Cerebellar cortex (tissue), 1 donor: ENCODE measurements around the gene PPWD1.
"Not testable (repeated sequence)": the region's sequence is repeated elsewhere in the genome, so short reads cannot be mapped to it uniquely, and the experiment has no call there.

ENCODE experiments used
- DNase-seq: peaks from one replicate; pipeline ENCODE4 v3.0.0-alpha.2; 2015; ENCODE audit warnings: low spot score

Gene PPWD1

GRCh38 chr5:65562731-65563701 is at the start of gene PPWD1, which contains the start of gene CENPK:
Gene PPWD1, plus strand, starts transcription at chr5:65563296. Its CDS starts 15 bp downstream, at chr5:65563311.
Gene CENPK, minus strand, starts transcription at chr5:65563168. Its CDS starts 8,261 bp downstream, at chr5:65554907.
- peak; percentile 97 for DNase-seq

GRCh38 chr5:65525726-65526125 is 37.4 kb upstream of the PPWD1 start:
- DNase-seq = no peak

DNA sequence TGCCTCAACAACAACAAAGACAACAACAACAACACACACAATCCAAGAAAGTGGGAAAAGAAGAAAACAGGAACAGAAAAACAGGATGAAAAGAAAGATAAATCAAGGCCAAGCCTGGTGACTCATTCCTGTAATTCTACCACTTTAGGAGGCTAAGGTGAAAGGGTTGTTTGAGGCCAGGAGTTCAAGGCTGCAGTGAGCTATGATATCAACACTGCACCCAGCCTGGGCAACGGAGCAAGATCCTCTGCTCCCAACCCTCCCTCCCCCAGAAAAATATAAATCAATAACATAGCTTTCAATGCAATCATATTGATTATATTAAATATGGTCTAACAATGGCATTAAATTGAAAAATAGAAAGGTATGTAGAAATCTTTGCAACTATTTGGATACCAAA is 32.2 kb upstream of the PPWD1 start:
- DNase-seq = no peak

DNA sequence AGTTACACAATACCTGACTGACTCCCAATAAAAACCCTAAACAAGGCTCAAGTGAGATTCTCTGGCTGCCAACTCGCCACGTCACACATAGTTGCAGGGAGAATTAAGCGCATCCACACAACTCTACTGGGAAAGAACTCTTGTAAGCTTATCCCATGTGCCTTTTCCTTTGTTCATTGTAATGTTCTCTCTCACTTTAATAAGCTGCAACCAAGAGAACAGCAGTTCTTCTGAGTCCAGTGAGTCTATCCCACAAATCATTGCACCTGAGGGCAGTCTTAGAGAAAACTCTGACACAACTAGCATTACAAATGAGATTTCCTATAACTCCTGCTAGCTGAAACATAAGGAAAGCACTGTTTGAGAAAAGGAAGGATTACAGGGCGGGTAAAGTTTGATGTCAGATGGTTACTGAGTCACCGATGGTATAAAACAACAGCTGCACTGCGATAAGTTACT is 27.5 kb upstream of the PPWD1 start:
- DNase-seq = no peak

DNA sequence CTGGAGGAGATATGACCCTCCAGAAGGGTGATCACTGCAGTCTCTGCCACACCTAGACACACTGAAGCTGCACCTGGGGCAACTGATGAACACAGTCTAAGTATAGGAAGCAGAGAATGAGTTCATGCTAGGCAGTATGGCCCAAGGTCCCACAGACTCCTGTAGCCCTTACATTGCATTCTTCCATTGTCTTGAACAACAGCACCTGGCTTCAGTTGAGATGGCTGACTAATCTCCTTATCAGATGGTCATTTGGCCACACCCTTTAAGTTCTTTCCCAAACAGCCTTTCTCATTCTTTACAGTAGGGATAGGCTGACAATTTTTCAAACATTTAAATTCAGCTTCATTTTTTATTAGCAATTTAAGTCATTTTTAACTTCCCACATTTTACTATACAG is 23.3 kb upstream of the PPWD1 start:
- no peak for DNase-seq

- no peak for DNase-seq
Observed at GRCh38 chr5:65544473-65544872, 18.6 kb upstream of the PPWD1 start.

DNA sequence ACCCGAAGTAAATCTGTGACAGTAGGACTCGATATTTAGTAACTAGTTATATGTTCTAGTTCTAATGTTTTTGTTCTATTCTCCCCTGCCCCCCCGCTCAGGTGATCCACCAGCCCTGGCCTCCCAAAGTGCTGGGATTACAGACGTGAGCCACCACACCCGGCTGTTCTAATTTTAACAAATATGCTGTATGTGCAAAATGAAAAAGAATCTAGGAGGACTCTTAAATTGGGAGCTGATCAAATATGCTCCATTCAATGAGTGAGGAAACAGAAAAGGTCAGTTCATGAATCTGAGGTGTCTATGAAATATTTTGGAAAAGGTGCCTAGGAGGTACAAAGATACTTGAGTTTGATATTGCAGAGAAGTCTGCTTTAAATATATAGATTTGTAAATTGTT is 17.0 kb upstream of the PPWD1 start:
- DNase-seq = no peak

- DNase-seq = no peak
Observed at GRCh38 chr5:65548281-65548680, 14.8 kb upstream of the PPWD1 start.

- DNase-seq = no peak
Observed at GRCh38 chr5:65553941-65554340, 9.2 kb upstream of the PPWD1 start.

DNA sequence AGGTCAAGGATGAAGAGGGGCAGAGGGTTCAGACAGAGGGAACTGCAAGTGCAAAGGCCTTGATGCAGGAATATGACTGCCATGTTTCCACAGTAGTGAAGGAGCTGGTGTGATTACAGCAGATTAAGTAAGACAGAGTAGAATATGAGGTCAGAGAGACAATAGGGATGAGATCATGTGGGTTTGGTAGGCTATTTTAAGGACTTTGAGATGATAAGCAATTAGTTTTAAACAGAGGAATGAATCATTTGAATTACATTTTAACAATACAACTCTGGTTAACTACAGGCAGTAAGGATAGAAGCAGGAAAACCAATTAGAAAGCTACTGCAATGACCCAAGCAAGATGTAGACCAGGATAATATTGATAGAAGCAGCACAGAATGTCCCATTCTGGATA is 7.8 kb upstream of the PPWD1 start:
- no peak for DNase-seq

GRCh38 chr5:65556181-65556580 is 6.9 kb upstream of the PPWD1 start:
- no peak for DNase-seq

DNA sequence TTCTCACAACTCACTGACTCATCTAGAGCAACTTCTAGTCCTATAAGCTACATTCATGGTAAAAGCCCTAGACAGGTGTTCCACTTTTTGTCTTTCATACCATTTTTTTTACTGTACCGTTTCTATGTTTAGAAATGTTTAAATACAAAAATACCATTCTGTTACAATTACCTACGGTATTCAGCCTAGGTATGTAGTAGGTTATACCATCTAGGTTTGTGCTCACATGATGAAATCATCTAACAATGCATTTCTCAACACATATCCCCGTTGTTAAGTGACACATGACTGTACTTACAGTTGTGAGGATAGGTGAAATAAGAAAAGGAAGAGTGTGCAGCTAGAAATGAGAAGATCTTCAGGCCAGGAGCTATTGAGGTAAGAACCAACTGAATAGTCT is 6.4 kb upstream of the PPWD1 start:
- no peak for DNase-seq

DNA sequence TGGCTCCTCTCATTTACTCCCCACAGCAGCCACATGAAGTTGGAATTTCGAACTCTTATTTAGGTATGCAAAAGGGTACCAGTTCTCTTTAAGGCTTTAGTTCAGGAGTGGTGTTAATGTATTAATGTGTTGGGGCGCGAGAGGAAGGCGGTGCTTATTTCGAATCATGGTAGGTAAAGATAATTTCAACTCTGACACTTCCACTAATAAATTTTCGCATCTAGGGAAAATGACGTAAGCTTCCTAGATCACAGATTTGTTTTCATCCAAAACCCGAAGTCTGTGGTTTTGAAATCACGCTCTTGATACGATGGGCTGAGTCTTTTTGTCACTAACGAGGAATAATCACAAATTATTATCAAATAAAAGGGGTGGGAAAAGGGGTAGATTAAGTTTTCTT is 681 bp downstream of the PPWD1 start:
- no peak for DNase-seq

DNA sequence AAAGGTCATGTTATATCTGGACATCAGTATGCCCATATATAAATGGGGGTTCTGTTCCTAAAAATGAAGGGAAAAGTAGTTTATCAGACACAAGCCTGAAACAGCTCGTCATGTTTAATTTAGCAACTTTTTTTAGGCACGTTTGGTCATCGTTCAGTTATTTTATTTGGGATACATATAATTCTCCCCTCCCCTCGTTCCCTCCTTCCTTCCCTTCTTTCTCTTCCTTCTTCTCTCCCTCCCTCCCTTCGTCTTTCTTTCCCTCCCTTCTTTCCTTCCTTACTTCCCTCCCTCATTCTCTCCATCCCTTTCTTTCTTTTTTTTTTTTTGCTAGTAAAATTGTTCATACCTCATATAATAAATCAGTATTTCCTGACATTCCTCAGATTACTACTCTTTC is 3.4 kb downstream of the PPWD1 start:
- no peak for DNase-seq

DNA sequence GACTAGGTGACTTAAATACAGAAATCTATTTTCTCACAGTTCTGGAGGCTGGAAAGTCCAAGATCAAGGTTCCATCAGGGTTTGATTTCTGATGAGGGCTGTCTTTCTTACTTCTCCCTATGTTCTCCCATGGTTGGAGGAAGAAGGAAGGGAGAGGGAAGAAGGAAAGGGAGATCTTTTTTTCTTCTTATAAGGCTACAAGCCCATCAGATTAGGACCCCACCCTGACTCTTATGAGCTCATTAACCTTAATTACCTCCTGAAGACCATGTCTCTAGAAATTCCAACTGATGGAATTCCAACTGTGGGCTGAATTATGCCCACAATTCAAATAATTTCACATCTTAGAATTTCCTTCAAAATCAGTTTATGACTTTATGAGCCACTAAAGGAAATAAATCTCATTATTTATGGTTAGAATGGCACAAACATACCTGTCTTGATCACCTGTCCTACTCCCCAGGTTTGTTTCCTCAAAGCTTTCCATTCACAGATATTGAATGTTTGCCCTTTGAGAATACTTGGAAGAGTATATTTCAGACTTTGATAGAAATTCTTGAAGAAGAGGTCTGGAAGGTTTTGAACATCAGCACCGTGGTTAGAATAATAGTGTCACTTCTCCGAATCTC is 7.6 kb downstream of the PPWD1 start:
- no peak for DNase-seq

- DNase-seq = no peak
Observed at GRCh38 chr5:65577141-65577540, 14.0 kb downstream of the PPWD1 start.

- no peak for DNase-seq
Observed at GRCh38 chr5:65588694-65589093, 25.6 kb downstream of the PPWD1 start.

DNA sequence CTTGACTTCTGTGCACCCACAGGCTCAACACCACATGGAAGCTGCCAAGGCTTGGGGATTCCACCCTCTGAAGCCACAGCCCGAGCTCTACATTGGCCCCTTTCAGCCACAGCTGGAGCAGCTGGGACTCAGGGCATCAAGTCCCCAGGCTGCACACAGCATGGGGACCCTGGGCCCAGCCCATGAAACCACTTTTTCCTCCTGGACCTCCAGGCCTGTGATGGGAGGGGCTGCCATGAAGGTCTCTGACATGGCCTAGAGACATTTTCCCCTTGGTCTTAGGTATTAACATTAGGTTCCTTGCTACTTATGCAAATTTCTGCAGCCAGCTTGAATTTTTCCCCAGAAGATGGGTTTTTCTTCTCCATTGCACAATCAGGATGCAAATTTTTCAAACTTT is 38.7 kb downstream of the PPWD1 start:
- DNase-seq = not testable (repeated sequence)

GRCh38 chr5:65611524-65611923 is 48.4 kb downstream of the PPWD1 start:
- DNase-seq = no peak

- no peak for DNase-seq
Observed at GRCh38 chr5:65612298-65612907, 49.3 kb downstream of the PPWD1 start.

DNA sequence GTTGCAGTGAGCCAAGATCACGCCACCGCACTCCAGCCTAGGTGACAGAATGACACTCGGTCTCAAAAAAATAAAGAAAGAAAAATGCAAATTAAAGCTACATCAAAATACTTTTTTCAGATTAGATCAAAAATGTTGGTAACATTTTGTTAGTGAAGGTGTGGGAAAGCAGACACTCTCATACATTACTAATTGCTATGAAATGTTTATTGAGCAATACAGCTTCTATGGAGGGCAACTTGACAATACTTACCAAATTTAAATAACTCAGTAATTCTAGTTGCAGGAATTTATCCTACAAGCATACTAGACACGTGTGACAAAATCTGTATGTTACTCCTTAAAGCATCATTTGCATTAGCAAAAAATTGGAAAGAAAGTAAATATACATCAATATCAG is 56.9 kb downstream of the PPWD1 start:
- DNase-seq = no peak

- DNase-seq = not testable (repeated sequence)
Observed at GRCh38 chr5:65621961-65622360, 58.9 kb downstream of the PPWD1 start.

DNA sequence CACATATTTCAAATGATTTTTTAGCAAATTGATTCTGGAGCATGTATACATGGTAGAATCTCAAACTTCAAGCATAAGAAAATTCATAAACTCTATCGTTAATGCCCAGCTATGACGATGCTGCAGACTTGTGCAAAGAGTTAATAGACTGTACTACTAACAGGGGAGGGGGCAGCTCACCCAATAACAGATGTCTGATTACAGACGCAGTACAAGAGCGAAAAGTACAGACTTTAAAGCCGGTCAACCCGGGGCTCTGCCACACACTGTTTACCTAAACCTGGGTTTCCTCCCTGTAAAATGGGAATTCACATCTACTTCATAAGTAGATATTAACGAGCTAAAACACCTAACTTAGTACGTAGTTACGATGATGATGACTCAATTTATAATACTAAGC is 60.4 kb downstream of the PPWD1 start:
- peak; percentile 3 for DNase-seq
